ENCODE data around the gene RPL39L. TPM values are rescaled to one million over a fixed set of nuclear protein-coding genes. Genes with fewer than 3 reads are reported as not detected.

Gene RPL39L
- total and polyA plus RNA-seq, 2 of the 13 experiments (the other 11 are each of a cell fraction or from before 2014, with no cell fraction given), result not detected

- peak overlapping the region; percentile 28 to 41 (median 35) for H3K4me3 ChIP-seq (replicated peaks in 1 of 3; ENCODE audit: insufficient read depth in 1 of 3, low read depth in 2 of 3, low read length in 3 of 3)
- FAIRE-seq (no peak), ATAC-seq (no peak), DNase-seq (ENCODE audit: low spot score) (no peak)
- no peaks in the 10 kb centered on the region for H3K79me2 ChIP-seq (ENCODE audit: insufficient read depth, low read length)
- WGBS (ENCODE audit: low lambda C conversion rate), result 27% methylated on average over 1 of the region's 1 CpG
- TF ChIP-seq PLRG1 (conservative IDR thresholded peaks at IDR 0.05) (no peak), ZNF770 (CRISPR knock-in tag; IDR thresholded peaks at IDR 0.05) (0 out of 2 replicates have a peak, but pooled peaks have one; percentile 16)
- CTCF ChIA-PET (ENCODE audit: low intra/inter-chr PET ratio, low total read pairs), result no interaction called here
- H3K27me3 ChIP-seq (ENCODE audit: control insufficient read depth in 1 of 2, insufficient read depth in 2 of 2, low read length in 2 of 2), result peaks cover 0 to 10% of the 10 kb centered on the region in 2 experiments; a peak in 2 of 5 replicates
- H3K4me2 ChIP-seq (ENCODE audit: low read depth, low read length), result peak overlapping the region; percentile 77
- H3K4me1 ChIP-seq (ENCODE audit: insufficient read depth, low read length), result peaks cover 17% of the 10 kb centered on the region
- no peak overlapping the region for H3K9ac ChIP-seq (ENCODE audit: insufficient read depth, low read depth, low read length)
- BruUV-seq (replicated peaks), result no TSS peak
- H2AFZ ChIP-seq (ENCODE audit: low read length), result peak overlapping the region; percentile 50
- H3K27ac ChIP-seq (ENCODE audit: extremely low read length, insufficient read depth, low read length), result no peak overlapping the region
- intact Hi-C loops (cut with micrococcal nuclease; ENCODE audit: unreplicated experiment) (no loop called here), in situ Hi-C loops (cut with HindIII; ENCODE audit: extremely low pct_ligation_motif_present, low pct_unique_long_range_greater_than_20kb) (no loop called here)
- no peaks in the 10 kb centered on the region for H3K36me3 ChIP-seq (replicated peaks in 1 of 2; ENCODE audit: control insufficient read depth in 1 of 2, insufficient read depth in 2 of 2, low read length in 2 of 2)
- H3K9me3 ChIP-seq (ENCODE audit: low read length), result no peaks in the 10 kb centered on the region
- POLR2A ChIA-PET, result interaction anchor here (1.2 to 1.9 kb wide), 3 partner anchors 10 to 63 kb away, joined by 3 to 12 read pairs (median 8); no protein-coding TSS in a partner anchor
- H4K20me1 ChIP-seq (ENCODE audit: insufficient read depth, low read length), result no peaks in the 10 kb centered on the region
Observed at GRCh38 chr3:187102073-187102634, 37.1 kb downstream of the RPL39L start.

GRCh38 chr3:187101184-187102072 lies 37.9 kb downstream of the RPL39L start:
- intact Hi-C loops (cut with micrococcal nuclease; ENCODE audit: unreplicated experiment), result no loop called here
- H3K27ac ChIP-seq (ENCODE audit: extremely low read length, insufficient read depth, low read length), result no peak overlapping the region
- CTCF ChIA-PET (ENCODE audit: low intra/inter-chr PET ratio, low total read pairs), result no interaction called here
- TF ChIP-seq PRMT3 (CRISPR knock-in tag; IDR thresholded peaks at IDR 0.05; ENCODE audit: borderline replicate concordance, low read depth) (no peak), BRD4 (CRISPR knock-in tag; IDR thresholded peaks at IDR 0.05) (no peak)

More at GRCh38 chr3:187101184-187102072, 37.9 kb downstream of the RPL39L start:
- in situ Hi-C loops (cut with HindIII; ENCODE audit: extremely low pct_ligation_motif_present, low pct_unique_long_range_greater_than_20kb), result no loop called here
- Histone ChIP-seq H3K4me1 (ENCODE audit: insufficient read depth, low read length) (peaks cover 17% of the 10 kb centered on the region), H3K79me2 (ENCODE audit: insufficient read depth, low read length) (no peaks in the 10 kb centered on the region), H4K20me1 (ENCODE audit: insufficient read depth, low read length) (no peaks in the 10 kb centered on the region), H3K9me3 (ENCODE audit: low read length) (no peaks in the 10 kb centered on the region), H3K27me3 (ENCODE audit: control insufficient read depth in 1 of 2, insufficient read depth in 2 of 2, low read length in 2 of 2) (peaks cover 0 to 10% of the 10 kb centered on the region in 2 experiments; a peak in 2 of 5 replicates), H2AFZ (ENCODE audit: low read length) (peak overlapping the region; percentile 50), H3K9ac (ENCODE audit: insufficient read depth, low read depth, low read length) (no peak overlapping the region), H3K4me2 (ENCODE audit: low read depth, low read length) (peak overlapping the region; percentile 77), H3K4me3 (replicated peaks in 1 of 3; ENCODE audit: insufficient read depth in 1 of 3, low read depth in 2 of 3, low read length in 3 of 3) (peak overlapping the region; percentile 28 to 41 (median 35)), H3K36me3 (replicated peaks in 1 of 2; ENCODE audit: control insufficient read depth in 1 of 2, insufficient read depth in 2 of 2, low read length in 2 of 2) (no peaks in the 10 kb centered on the region)
- FAIRE-seq (no peak), ATAC-seq (peak; percentile 86), DNase-seq (ENCODE audit: low spot score) (peak; percentile 43)
- BruUV-seq (replicated peaks), result no TSS peak
- POLR2A ChIA-PET, result interaction anchor here (0.6 to 1.9 kb wide), 5 partner anchors 11 to 63 kb away, joined by 3 to 12 read pairs (median 5); no protein-coding TSS in a partner anchor
- 0% methylated on average over 2 of the region's 9 CpGs for WGBS (ENCODE audit: low lambda C conversion rate)

All from HepG2 (cell line).